ENCODE measurements around the gene TAF3.

- no peak for TF ChIP-seq POLR2A (IDR thresholded peaks at IDR 0.05)
- TF ChIP-seq, protein P1, sequence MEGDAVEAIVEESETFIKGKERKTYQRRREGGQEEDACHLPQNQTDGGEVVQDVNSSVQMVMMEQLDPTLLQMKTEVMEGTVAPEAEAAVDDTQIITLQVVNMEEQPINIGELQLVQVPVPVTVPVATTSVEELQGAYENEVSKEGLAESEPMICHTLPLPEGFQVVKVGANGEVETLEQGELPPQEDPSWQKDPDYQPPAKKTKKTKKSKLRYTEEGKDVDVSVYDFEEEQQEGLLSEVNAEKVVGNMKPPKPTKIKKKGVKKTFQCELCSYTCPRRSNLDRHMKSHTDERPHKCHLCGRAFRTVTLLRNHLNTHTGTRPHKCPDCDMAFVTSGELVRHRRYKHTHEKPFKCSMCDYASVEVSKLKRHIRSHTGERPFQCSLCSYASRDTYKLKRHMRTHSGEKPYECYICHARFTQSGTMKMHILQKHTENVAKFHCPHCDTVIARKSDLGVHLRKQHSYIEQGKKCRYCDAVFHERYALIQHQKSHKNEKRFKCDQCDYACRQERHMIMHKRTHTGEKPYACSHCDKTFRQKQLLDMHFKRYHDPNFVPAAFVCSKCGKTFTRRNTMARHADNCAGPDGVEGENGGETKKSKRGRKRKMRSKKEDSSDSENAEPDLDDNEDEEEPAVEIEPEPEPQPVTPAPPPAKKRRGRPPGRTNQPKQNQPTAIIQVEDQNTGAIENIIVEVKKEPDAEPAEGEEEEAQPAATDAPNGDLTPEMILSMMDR (IDR thresholded peaks at IDR 0.05) = no peak
- TF ChIP-seq EP300 (IDR thresholded peaks at IDR 0.05) = no peak
Measured at GRCh38 chr10:7901256-7901655, 83.0 kb downstream of the TAF3 start.

Data from stomach (tissue), 4 donors.